ENCODE measurements around the gene CEP41. TPM values are rescaled to one million over a fixed set of nuclear protein-coding genes. Genes with fewer than 3 reads are reported as not detected.

Gene CEP41
- total RNA-seq, 1 donor from 2014 or later, result 16.5 TPM

GRCh38 chr7:130400120-130400572 is 40.7 kb downstream of the CEP41 start:
- H3K9me3 ChIP-seq (ENCODE audit: low read depth), result no peaks in the 10 kb centered on the region
- no peak for DNase-seq (ENCODE audit: low spot score)
- H3K4me1 Mint-ChIP-seq, result peaks cover 31% of the 10 kb centered on the region
- H3K4me3 Mint-ChIP-seq, result no peak overlapping the region
- H3K9ac ChIP-seq, result no peak overlapping the region
- H3F3A ChIP-seq (ENCODE audit: low read depth), result no peaks in the 10 kb centered on the region
- no peaks in the 10 kb centered on the region for H3K27me3 ChIP-seq
- H3K4me1 ChIP-seq, result peaks cover 16% of the 10 kb centered on the region
- no peaks in the 10 kb centered on the region for H4K20me1 ChIP-seq (ENCODE audit: low read depth)
- no peak overlapping the region for H2AFZ ChIP-seq (replicated peaks)
- H3K36me3 Mint-ChIP-seq, result peaks cover 26% of the 10 kb centered on the region
- H3K36me3 ChIP-seq, result no peaks in the 10 kb centered on the region
- no peak overlapping the region for H3K27ac ChIP-seq
- no peaks in the 10 kb centered on the region for H3K79me2 ChIP-seq (ENCODE audit: low read depth)
- no peak overlapping the region for H3K4me3 ChIP-seq
- TF ChIP-seq EZH2phosphoT487 (IDR thresholded peaks at IDR 0.05) (no peak), EZH2 (IDR thresholded peaks at IDR 0.05) (no peak), CTCF (IDR thresholded peaks at IDR 0.05) (no peak)
- no peak overlapping the region for H3K27ac Mint-ChIP-seq
- no peaks in the 10 kb centered on the region for H3K9me3 Mint-ChIP-seq
- no peak overlapping the region for H3K4me2 ChIP-seq
- H3K27me3 Mint-ChIP-seq (ENCODE audit: insufficient read depth, low read depth), result no peaks in the 10 kb centered on the region

GRCh38 chr7:130398526-130399090 is 42.2 kb downstream of the CEP41 start:
- peaks cover 43% of the 10 kb centered on the region for H3K4me1 Mint-ChIP-seq
- no peak overlapping the region for H2AFZ ChIP-seq (replicated peaks)
- TF ChIP-seq EZH2phosphoT487 (IDR thresholded peaks at IDR 0.05) (no peak), CTCF (IDR thresholded peaks at IDR 0.05) (no peak), EZH2 (IDR thresholded peaks at IDR 0.05) (no peak)

GRCh38 chr7:130397758-130398073 is 43.1 kb downstream of the CEP41 start:
- DNase-seq (ENCODE audit: low spot score), result no peak
- no peaks in the 10 kb centered on the region for H3K9me3 Mint-ChIP-seq
- Histone ChIP-seq H3K4me2 (no peak overlapping the region), H3K36me3 (no peaks in the 10 kb centered on the region), H3F3A (ENCODE audit: low read depth) (no peaks in the 10 kb centered on the region), H3K4me1 (peaks cover 29% of the 10 kb centered on the region), H3K27ac (no peak overlapping the region), H3K9me3 (ENCODE audit: low read depth) (no peaks in the 10 kb centered on the region), H3K4me3 (no peak overlapping the region), H3K27me3 (no peaks in the 10 kb centered on the region), H3K79me2 (ENCODE audit: low read depth) (no peaks in the 10 kb centered on the region), H3K9ac (no peak overlapping the region), H4K20me1 (ENCODE audit: low read depth) (no peaks in the 10 kb centered on the region), H2AFZ (replicated peaks) (no peak overlapping the region)
- H3K4me3 Mint-ChIP-seq, result no peak overlapping the region
- H3K27me3 Mint-ChIP-seq (ENCODE audit: insufficient read depth, low read depth), result no peaks in the 10 kb centered on the region
- H3K4me1 Mint-ChIP-seq, result peaks cover 49% of the 10 kb centered on the region
- TF ChIP-seq CTCF (IDR thresholded peaks at IDR 0.05) (no peak), EZH2 (IDR thresholded peaks at IDR 0.05) (no peak), EZH2phosphoT487 (IDR thresholded peaks at IDR 0.05) (no peak)
- H3K27ac Mint-ChIP-seq, result no peak overlapping the region
- peaks cover 32% of the 10 kb centered on the region for H3K36me3 Mint-ChIP-seq

More at GRCh38 chr7:130398526-130399090, 42.2 kb downstream of the CEP41 start:
- Histone ChIP-seq H4K20me1 (ENCODE audit: low read depth) (no peaks in the 10 kb centered on the region), H3K36me3 (no peaks in the 10 kb centered on the region), H3K27ac (no peak overlapping the region), H3K4me1 (peaks cover 29% of the 10 kb centered on the region), H3K9ac (no peak overlapping the region), H3K9me3 (ENCODE audit: low read depth) (no peaks in the 10 kb centered on the region), H3K27me3 (no peaks in the 10 kb centered on the region), H3K4me3 (no peak overlapping the region), H3K79me2 (ENCODE audit: low read depth) (no peaks in the 10 kb centered on the region), H3F3A (ENCODE audit: low read depth) (no peaks in the 10 kb centered on the region), H3K4me2 (no peak overlapping the region)
- Mint-ChIP-seq H3K27ac (peak overlapping the region; percentile 81), H3K9me3 (no peaks in the 10 kb centered on the region), H3K36me3 (peaks cover 35% of the 10 kb centered on the region), H3K27me3 (ENCODE audit: insufficient read depth, low read depth) (no peaks in the 10 kb centered on the region), H3K4me3 (no peak overlapping the region)
- no peak for DNase-seq (ENCODE audit: low spot score)
